Neural cell (in vitro differentiated cells): ENCODE measurements around the gene DNM1.

Experiments used
- EP300 ChIP-seq: fragments of 450-650 bp; conservative IDR thresholded peaks from 2 replicates; pipeline ENCODE4 v1.6.1; 2014; ENCODE audit warnings: antibody characterized with exemption, mild to moderate bottlenecking, moderate library complexity; ENCODE audit not compliant: poor library complexity, severe bottlenecking
- EZH2 ChIP-seq: fragments of 200-600, 300-800 bp; shearing (Covaris generic), sonication (generic); IDR thresholded peaks from 2 replicates; pipeline ENCODE4 v1.6.1; 2014; ENCODE audit warnings: antibody characterized with exemption, low read length, borderline replicate concordance, mild to moderate bottlenecking; ENCODE audit not compliant: insufficient read depth, poor library complexity, severe bottlenecking
- MXI1 ChIP-seq: fragments of 450-650 bp; conservative IDR thresholded peaks from 2 replicates; pipeline ENCODE4 v1.6.1; 2014; ENCODE audit warnings: antibody characterized with exemption, mild to moderate bottlenecking; ENCODE audit not compliant: poor library complexity, severe bottlenecking
- POLR2AphosphoS5 ChIP-seq: IDR thresholded peaks from 2 replicates; pipeline ENCODE4 v1.6.1; 2012
- RAD21 ChIP-seq: fragments of 450-650 bp; conservative IDR thresholded peaks from 2 replicates; pipeline ENCODE4 v1.6.1; 2014; ENCODE audit warnings: antibody characterized with exemption, mild to moderate bottlenecking, moderate library complexity
- SMC3 ChIP-seq: fragments of 450-650 bp; conservative IDR thresholded peaks from 2 replicates; pipeline ENCODE4 v1.6.1; 2014; ENCODE audit warnings: antibody characterized with exemption, mild to moderate bottlenecking, moderate library complexity; ENCODE audit not compliant: poor library complexity
- TF ChIP-seq, protein P1 (sequence below): fragments of 450-650 bp; IDR thresholded peaks from 2 replicates; pipeline ENCODE4 v1.5.1; 2014; ENCODE audit warnings: antibody characterized with exemption, mild to moderate bottlenecking, moderate library complexity; ENCODE audit not compliant: poor library complexity, severe bottlenecking
- TF ChIP-seq, protein P2 (sequence below): IDR thresholded peaks from 2 replicates; pipeline ENCODE4 v1.6.1; 2012; ENCODE audit warnings: borderline replicate concordance

DNA sequence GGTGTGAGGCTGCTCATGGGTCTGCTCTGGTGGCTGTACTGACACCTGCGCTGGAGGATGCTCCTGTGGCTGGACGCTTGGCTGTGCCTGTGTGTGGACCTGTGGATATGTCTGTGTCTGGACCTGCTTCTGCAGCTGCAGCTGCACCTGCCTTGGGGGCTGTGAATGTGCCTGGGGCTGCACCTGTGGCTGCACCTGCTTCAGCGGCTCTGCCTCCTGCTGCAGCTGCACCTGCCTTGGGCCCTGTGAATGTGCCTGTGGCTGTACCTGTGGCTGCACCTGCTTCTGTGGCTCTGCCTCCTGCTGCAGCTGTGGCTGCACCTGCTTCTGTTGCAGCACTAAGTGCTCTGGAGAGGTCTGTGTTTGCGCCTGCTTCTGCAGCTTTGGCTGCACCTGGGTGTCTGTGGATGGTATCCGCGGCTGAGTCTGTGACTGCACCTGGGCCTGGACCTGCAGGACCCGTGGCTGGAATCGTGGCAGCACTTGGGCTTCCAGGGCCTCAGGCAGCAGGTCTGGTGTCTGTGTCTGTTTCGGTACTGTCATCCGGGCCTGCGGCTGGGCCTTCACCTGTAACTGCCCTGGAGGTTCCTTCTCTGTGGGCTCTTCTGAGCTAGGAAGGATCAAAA, 24.3 kb upstream of the DNM1 start:
- TF ChIP-seq EP300 (no peak), SMC3 (no peak), EZH2 (no peak), POLR2AphosphoS5 (no peak), RAD21 (no peak), MXI1 (no peak)
- TF ChIP-seq, protein P1, sequence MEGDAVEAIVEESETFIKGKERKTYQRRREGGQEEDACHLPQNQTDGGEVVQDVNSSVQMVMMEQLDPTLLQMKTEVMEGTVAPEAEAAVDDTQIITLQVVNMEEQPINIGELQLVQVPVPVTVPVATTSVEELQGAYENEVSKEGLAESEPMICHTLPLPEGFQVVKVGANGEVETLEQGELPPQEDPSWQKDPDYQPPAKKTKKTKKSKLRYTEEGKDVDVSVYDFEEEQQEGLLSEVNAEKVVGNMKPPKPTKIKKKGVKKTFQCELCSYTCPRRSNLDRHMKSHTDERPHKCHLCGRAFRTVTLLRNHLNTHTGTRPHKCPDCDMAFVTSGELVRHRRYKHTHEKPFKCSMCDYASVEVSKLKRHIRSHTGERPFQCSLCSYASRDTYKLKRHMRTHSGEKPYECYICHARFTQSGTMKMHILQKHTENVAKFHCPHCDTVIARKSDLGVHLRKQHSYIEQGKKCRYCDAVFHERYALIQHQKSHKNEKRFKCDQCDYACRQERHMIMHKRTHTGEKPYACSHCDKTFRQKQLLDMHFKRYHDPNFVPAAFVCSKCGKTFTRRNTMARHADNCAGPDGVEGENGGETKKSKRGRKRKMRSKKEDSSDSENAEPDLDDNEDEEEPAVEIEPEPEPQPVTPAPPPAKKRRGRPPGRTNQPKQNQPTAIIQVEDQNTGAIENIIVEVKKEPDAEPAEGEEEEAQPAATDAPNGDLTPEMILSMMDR: no peak
- TF ChIP-seq, protein P2, sequence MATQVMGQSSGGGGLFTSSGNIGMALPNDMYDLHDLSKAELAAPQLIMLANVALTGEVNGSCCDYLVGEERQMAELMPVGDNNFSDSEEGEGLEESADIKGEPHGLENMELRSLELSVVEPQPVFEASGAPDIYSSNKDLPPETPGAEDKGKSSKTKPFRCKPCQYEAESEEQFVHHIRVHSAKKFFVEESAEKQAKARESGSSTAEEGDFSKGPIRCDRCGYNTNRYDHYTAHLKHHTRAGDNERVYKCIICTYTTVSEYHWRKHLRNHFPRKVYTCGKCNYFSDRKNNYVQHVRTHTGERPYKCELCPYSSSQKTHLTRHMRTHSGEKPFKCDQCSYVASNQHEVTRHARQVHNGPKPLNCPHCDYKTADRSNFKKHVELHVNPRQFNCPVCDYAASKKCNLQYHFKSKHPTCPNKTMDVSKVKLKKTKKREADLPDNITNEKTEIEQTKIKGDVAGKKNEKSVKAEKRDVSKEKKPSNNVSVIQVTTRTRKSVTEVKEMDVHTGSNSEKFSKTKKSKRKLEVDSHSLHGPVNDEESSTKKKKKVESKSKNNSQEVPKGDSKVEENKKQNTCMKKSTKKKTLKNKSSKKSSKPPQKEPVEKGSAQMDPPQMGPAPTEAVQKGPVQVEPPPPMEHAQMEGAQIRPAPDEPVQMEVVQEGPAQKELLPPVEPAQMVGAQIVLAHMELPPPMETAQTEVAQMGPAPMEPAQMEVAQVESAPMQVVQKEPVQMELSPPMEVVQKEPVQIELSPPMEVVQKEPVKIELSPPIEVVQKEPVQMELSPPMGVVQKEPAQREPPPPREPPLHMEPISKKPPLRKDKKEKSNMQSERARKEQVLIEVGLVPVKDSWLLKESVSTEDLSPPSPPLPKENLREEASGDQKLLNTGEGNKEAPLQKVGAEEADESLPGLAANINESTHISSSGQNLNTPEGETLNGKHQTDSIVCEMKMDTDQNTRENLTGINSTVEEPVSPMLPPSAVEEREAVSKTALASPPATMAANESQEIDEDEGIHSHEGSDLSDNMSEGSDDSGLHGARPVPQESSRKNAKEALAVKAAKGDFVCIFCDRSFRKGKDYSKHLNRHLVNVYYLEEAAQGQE: no peak
